GM04503 (cell line): ENCODE data around the gene STMN1.

ENCODE experiments used
- DNase-seq: peaks from one replicate; pipeline ENCODE4 v3.0.0-alpha.2; 2012; ENCODE audit warnings: low read depth

The STMN1 gene

DNA sequence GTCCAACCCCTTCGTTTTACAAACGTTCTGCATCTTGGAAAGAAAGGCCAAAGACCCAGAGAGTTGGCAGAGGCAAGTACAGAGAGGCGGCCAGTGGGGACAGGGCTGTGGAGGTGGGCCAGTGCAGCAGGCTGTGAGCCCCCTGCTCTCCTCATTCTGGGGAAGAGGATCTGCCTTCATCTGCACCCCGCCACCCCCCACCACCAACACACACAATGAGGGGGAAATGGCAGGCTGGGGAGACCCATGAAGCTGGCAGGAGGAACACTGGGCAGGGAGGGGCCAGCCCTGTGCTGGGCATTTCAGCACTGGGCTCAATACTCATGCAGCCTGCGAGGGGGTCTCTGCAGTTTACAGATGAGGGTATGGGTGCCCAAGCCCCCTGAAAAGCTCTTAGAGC lies 14.6 kb downstream of the STMN1 start:
- DNase-seq = no peak

DNA sequence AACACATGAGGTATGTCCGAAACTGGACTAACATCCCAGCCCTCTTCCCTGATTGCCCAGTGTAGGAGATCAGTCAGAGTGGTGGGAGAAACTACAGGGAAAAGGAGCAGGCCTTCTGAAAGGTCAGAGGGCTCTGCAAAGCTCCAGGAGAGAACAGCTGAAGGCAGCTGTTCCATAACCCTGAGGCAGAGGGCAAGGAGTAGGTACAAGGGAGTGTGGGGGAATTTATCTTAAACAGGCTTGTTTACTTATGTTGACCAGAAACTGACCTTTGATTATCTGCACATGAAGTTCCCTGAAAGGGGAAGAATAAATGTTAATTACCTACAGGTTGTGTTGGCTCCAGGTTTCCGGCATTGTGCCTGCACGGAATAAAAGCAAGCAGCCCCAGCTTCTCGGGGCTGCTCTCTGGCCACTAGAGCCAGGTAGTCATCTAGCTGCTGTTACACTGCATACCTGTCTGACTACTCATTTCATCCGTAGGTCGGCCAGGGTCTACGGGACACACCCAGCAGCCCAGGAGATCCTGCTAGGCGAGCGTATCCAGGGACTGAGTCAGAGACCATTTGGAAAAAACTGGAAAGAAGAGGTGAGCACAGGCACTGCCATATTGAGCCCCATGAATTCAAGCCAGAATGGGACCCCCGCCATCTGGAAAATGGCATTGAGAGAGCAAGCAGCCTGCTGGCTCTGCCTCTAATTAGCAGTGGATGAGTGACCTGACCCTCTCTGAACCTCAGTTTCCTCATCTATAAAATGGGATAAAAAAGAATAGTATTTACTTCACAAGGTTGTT lies 15.8 kb downstream of the STMN1 start:
- DNase-seq = no peak

DNA sequence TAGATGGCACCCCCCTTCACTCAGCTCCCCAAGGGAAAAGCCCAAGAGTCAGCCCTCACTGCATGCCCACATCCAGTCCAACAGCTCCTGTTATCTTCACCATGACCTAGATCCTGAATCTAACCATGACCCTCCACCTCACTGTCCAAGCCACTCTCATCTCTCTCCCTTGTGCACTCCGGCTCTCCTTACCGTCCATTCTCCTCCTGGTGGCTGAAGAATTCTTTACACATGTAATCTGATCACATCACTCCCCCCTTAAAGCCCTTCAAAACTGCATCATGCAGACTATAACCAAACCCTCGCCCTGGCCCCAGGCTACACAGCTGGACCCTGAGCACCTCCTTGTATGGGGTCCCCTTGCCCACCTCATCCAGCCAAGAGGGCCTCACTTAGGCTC lies 16.7 kb downstream of the STMN1 start:
- DNase-seq = no peak

- DNase-seq = no peak
Measured at GRCh38 chr1:25888426-25888987, 17.7 kb downstream of the STMN1 start.

DNA sequence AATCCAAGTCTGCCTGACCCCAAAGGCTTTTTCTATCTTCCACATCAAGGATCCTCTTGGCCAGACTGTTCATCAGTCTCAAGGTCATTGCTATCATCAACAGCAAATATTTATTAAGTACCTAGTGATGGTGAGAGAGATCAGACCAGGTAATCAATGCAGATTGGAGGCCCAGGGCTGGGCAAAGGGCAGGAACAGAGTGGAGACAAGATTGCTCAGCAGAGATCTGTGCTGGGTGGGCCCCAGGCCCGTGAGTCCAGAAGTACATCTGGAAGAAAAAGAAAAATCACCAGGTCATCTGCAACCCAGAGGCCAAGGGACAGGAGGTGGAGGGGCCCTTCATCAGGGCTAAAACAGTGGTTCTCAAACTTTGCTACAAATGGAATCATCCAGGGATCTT lies 20.6 kb downstream of the STMN1 start:
- DNase-seq = no peak

DNA sequence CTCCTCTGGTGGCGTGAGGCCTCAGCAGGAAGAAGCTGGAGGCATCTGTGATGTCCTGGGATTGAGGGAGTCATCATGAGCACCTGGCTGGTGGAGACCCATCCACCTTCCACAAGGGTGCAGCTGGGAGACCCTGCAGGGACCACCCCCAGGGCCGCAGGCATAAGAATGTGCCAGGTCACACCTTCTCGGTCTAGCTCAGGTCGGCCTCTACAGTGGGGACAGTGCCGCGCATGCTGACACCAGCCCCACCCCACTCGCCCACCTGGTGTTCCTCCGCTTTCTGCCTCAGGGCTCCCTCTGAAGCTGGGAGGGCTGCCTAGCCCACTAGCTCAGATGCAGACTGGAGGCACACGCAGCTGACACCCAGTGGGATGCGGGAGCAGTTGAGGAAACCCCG lies 25.0 kb downstream of the STMN1 start:
- no peak for DNase-seq

- DNase-seq = no peak
Measured at GRCh38 chr1:25880518-25880917, 25.7 kb downstream of the STMN1 start.

- DNase-seq = no peak
Measured at GRCh38 chr1:25879675-25880074, 26.5 kb downstream of the STMN1 start.

DNA sequence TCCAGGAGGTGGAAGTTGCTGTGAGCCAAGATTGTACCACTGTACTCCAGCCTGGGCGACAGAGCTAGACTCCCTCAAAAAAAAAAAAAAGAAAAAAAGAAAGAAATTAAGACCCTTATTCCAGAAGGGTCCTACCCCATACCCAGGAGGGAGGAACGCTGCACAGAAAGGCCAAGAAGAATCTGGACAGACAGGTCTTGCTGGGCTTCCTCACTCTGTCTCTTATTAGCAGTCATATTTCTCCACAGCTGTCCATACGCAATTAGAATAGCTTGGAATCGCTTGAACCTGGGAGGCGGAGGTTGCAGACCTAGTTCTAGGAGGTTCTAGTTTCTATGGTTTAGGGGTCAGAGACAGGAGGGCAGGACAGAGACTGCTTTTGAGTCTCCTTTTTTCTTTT lies 27.5 kb downstream of the STMN1 start:
- DNase-seq = no peak

GRCh38 chr1:25877155-25877554 lies 29.1 kb downstream of the STMN1 start:
- no peak for DNase-seq

DNA sequence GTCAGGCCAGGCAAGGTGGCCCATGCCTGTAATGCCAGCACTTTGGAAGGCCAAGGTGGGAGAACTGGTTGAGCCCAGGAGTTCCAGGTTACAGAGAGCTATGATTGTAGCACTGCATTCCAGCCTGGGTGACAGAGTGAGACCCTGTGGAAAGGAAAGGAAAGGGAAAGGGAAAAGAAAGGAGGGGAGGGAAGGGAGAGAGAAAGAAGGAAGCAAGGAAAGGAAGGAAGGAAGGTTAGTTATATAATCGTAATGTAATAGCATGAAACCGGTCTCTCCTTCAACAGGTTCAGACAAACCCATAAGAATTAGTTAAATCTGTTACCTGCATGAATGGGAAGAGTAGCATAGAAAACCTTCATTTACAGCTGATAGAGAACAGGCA lies 29.5 kb downstream of the STMN1 start:
- no peak for DNase-seq

- no peak for DNase-seq
Measured at GRCh38 chr1:25875856-25876692, 30.1 kb downstream of the STMN1 start.

DNA sequence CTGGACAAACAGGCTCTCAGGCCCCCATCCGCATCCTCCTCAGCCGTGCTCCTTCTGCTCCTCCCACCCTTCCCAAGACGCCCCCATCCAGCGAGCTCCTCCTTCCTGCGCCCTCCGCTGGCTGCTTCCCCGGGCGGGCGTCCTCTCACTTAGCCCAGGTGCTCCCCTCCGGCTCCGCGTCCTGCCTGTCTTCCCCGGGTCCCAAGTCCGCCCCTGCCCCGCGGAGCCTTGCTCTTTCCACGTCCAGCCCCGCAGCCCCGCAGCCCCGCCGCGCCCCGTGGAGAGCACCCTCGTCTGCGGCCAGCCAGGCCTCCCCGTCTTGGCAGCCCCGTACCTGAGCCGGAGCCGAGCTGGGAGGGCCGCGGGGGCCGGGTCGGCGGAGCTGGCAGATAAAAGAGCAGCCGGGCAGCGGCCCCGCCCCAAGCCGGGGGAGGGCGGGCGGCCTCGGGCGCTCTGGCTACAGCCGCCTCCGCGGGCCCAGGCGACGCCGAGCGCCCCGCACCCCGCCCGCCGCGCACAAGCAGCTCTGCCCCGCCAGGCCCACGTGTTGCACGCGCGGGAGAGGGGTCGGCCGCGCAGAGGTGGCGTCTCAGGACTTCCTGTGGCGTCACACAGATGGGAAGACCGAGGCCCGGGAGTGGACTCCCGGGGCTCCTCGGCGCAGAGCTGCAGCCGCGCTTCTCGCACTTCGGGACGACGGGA lies 30.9 kb downstream of the STMN1 start, which contains the start of gene PAQR7:
PAQR7 (minus strand) TSS at position 555 of the 702 bp plus-strand sequence. CDS start 11,869 bp downstream, outside the sequence.
- DNase-seq = no peak

DNA sequence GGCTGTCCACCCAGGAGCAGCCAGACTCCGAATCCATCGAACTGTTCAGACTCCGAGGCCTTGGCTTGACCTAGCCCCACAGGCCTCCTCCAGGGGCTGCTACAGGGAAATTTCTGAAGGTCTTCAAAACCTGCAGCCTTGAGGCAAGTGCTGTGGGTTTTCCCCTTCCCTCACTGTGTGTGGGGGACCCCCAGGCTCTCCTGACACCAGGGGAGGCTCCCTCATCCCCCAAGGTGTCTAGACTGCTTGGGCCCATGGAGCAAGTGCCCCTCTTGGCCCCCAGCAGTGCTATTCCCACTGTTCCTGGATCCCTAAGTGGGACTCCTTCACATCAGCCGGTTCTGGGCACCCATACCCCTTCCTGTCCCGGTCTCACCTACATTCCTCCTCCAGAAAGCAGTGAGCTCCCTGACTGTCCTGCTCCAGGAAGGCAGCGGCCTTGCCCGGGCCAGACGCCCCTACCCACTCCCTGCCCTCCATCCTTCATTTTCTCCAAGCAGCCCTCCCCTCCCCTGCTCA lies 31.5 kb downstream of the STMN1 start:
- no peak for DNase-seq

GRCh38 chr1:25874209-25874608 lies 32.0 kb downstream of the STMN1 start:
- no peak for DNase-seq

- no peak for DNase-seq
Measured at GRCh38 chr1:25873120-25873519, 33.1 kb downstream of the STMN1 start.

- no peak for DNase-seq
Measured at GRCh38 chr1:25872713-25873112, 33.5 kb downstream of the STMN1 start.

GRCh38 chr1:25871704-25872494 lies 34.3 kb downstream of the STMN1 start:
- no peak for DNase-seq

- DNase-seq = no peak
Measured at GRCh38 chr1:25871086-25871703, 35.0 kb downstream of the STMN1 start.

- no peak for DNase-seq
Measured at GRCh38 chr1:25870614-25871013, 35.6 kb downstream of the STMN1 start.
